PC-9 (cell line): ENCODE measurements around the gene SPOCK2. TPM values are rescaled to one million over a fixed set of nuclear protein-coding genes. Genes with fewer than 3 reads are reported as not detected.
A peak's percentile ranks its signal among the peaks of the same experiment; 100 is the strongest.

Experiments
- BruUV-seq: library from RNA; stranded (reverse); fragments of 400-500 nt; replicated peaks from 2 replicates; lab custom pipeline; 2021; lab: Mats Ljungman, UMichigan
- CTCF ChIA-PET: fragments of 300-600 bp; sonication (Branson Sonifier 250); formaldehyde crosslinking; loops from one replicate; lab custom pipeline; 2022; ENCODE audit warnings: antibody characterized with exemption; lab: Charles Lee
- POLR2A ChIA-PET: fragments of 300-600 bp; sonication (Branson Sonifier 250); formaldehyde crosslinking; loops from one replicate; lab custom pipeline; 2022; ENCODE audit warnings: antibody characterized with exemption; ENCODE audit not compliant: unreplicated experiment; lab: Charles Lee
- DNase-seq, 2 experiments: peaks; one replicate each; pipeline versions ENCODE4 v3.0.0 to v3.0.0-alpha.2; 2015 to 2022; ENCODE audit warnings: mixed read lengths in 1 of 2
- H2AFZ ChIP-seq: fragments of 200-600 bp; sonication (generic); 2 replicates; pipeline ENCODE4 v1.8.1; 2017; ENCODE audit warnings: antibody characterized with exemption
- H3F3A ChIP-seq: fragments of 200-600 bp; sonication (generic); 2 replicates; pipeline ENCODE4 v1.8.1; 2017; ENCODE audit warnings: antibody characterized with exemption, mild to moderate bottlenecking, low read depth; ENCODE audit not compliant: insufficient read depth
- H3K27ac ChIP-seq: fragments of 200-600 bp; sonication (generic); 2 replicates; pipeline ENCODE4 v1.6.1; 2016; ENCODE audit warnings: mixed run types
- H3K27me3 ChIP-seq: fragments of 200-600 bp; sonication (generic); 2 replicates; pipeline ENCODE4 v1.6.1; 2016; ENCODE audit warnings: low read depth, mixed run types; ENCODE audit not compliant: insufficient read depth
- H3K36me3 ChIP-seq: fragments of 200-600 bp; sonication (generic); 2 replicates; pipeline ENCODE4 v1.6.1; 2016; ENCODE audit warnings: low read depth, mixed run types
- H3K4me1 ChIP-seq: fragments of 200-600 bp; sonication (generic); replicated peaks from 2 replicates; pipeline ENCODE4 v1.6.1; 2016; ENCODE audit warnings: mixed run types; ENCODE audit not compliant: insufficient read depth
- H3K4me2 ChIP-seq: fragments of 200-600 bp; sonication (generic); 2 replicates; pipeline ENCODE4 v1.6.1; 2017; ENCODE audit warnings: mixed run types
- H3K4me3 ChIP-seq: fragments of 200-600 bp; sonication (generic); 2 replicates; pipeline ENCODE4 v1.6.1; 2016; ENCODE audit warnings: mixed run types
- H3K79me2 ChIP-seq: fragments of 200-600 bp; sonication (generic); 2 replicates; pipeline ENCODE4 v1.6.1; 2017; ENCODE audit warnings: low read depth, mixed run types
- H3K9me2 ChIP-seq: fragments of 200-600 bp; sonication (generic); 2 replicates; pipeline ENCODE4 v1.8.1; 2017; ENCODE audit warnings: mild to moderate bottlenecking; ENCODE audit not compliant: insufficient read depth
- H3K9me3 ChIP-seq: fragments of 200-600 bp; sonication (generic); 2 replicates; pipeline ENCODE4 v1.8.1; 2016; ENCODE audit warnings: low read depth; ENCODE audit not compliant: insufficient read depth
- H4K20me1 ChIP-seq: fragments of 200-600 bp; sonication (generic); 2 replicates; pipeline ENCODE4 v1.8.1; 2017; ENCODE audit not compliant: insufficient read depth
- EZH2 ChIP-seq: fragments of 200-600 bp; sonication (generic); IDR thresholded peaks from 2 replicates; pipeline ENCODE4 v1.8.0; 2017; ENCODE audit warnings: antibody characterized with exemption, low read depth
- intact Hi-C: fragments of 100-400 bp; cut with micrococcal nuclease; formaldehyde crosslinking; loops from one replicate; pipeline ENCODE4 v1.10.0; 2022; ENCODE audit not compliant: unreplicated experiment
- total RNA-seq: library from RNA; stranded (reverse); gene quantifications from 2 replicates; pipeline ENCODE4 v1.2.3, GENCODE V29; 2021
- TF ChIP-seq, protein P1 (sequence below): fragments of 200-600 bp; sonication (generic); conservative IDR thresholded peaks from 2 replicates; pipeline ENCODE4 v1.6.1; 2017; ENCODE audit warnings: mixed run types, antibody characterized with exemption, mild to moderate bottlenecking, moderate library complexity

The SPOCK2 gene
- total RNA-seq, 1 experiment from 2014 or later: 5.3 TPM

GRCh38 chr10:72069751-72070526 is 18.4 kb downstream of the SPOCK2 start:
- Histone ChIP-seq H3K4me1 (peaks cover 8% of the 10 kb centered on the region; the same call in 1 of the 2 replicates), H3K9me3 (no peaks in the 10 kb centered on the region), H3K27me3 (no peaks in the 10 kb centered on the region), H3K9me2 (no peaks in the 10 kb centered on the region), H4K20me1 (no peaks in the 10 kb centered on the region), H3K27ac (no peak overlapping the region), H3K4me3 (no peak overlapping the region), H2AFZ (no peak overlapping the region), H3K79me2 (no peaks in the 10 kb centered on the region), H3F3A (no peaks in the 10 kb centered on the region; the same call in 1 of the 2 replicates), H3K36me3 (no peaks in the 10 kb centered on the region), H3K4me2 (no peak overlapping the region)
- DNase-seq: no peak
- intact Hi-C loops: no loop called here
- BruUV-seq: no TSS peak
- ChIA-PET POLR2A (no interaction called here), CTCF (interaction anchor here (1.1 kb wide), 1 partner anchor 21 kb away, joined by 5 read pairs; no protein-coding TSS in a partner anchor)
- TF ChIP-seq, protein P1, sequence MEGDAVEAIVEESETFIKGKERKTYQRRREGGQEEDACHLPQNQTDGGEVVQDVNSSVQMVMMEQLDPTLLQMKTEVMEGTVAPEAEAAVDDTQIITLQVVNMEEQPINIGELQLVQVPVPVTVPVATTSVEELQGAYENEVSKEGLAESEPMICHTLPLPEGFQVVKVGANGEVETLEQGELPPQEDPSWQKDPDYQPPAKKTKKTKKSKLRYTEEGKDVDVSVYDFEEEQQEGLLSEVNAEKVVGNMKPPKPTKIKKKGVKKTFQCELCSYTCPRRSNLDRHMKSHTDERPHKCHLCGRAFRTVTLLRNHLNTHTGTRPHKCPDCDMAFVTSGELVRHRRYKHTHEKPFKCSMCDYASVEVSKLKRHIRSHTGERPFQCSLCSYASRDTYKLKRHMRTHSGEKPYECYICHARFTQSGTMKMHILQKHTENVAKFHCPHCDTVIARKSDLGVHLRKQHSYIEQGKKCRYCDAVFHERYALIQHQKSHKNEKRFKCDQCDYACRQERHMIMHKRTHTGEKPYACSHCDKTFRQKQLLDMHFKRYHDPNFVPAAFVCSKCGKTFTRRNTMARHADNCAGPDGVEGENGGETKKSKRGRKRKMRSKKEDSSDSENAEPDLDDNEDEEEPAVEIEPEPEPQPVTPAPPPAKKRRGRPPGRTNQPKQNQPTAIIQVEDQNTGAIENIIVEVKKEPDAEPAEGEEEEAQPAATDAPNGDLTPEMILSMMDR: peak; percentile 33; the same call in 1 of the 2 replicates
- TF ChIP-seq EZH2: no peak

DNA sequence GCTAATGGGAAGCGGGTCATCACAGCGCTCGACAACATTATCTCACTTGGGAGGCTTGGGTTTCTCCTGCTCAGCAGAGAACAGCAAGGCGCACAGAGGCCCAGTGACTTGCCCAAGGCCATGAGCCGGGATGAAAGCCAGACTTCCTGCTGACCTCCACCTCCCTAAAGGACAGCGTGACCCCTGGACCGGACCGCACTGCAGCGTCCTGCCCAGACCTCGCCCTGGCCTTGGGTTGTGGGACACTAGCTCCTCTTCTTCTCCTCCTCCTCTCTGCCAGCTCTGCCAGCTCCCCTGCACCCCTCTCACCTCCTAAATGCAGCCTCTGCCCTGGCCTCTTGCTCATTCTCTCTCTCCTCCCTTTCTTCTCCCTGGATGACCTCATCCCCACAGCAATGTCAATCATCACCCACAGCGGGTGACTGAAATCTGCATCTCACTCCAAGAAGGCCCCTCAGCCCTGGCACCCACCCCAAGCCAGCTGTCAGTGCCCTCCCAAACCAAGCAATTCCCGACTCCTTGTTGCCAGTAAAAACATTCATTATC is 19.4 kb downstream of the SPOCK2 start:
- H3K4me3 ChIP-seq: no peak overlapping the region
- no peaks in the 10 kb centered on the region; the same call in 1 of the 2 replicates for H3F3A ChIP-seq
- BruUV-seq: no TSS peak
- no peaks in the 10 kb centered on the region for H3K9me3 ChIP-seq
- no peak overlapping the region for H3K27ac ChIP-seq
- no peaks in the 10 kb centered on the region for H3K27me3 ChIP-seq
- H3K4me2 ChIP-seq: no peak overlapping the region
- ChIA-PET POLR2A (no interaction called here), CTCF (interaction anchor here (0.7 kb wide), 1 partner anchor 20 kb away, joined by 4 read pairs; no protein-coding TSS in a partner anchor)
- intact Hi-C loops: no loop called here
- no peaks in the 10 kb centered on the region for H3K79me2 ChIP-seq
- no peak for TF ChIP-seq EZH2
- TF ChIP-seq, protein P1: no peak
- H3K9me2 ChIP-seq: no peaks in the 10 kb centered on the region
- H3K4me1 ChIP-seq: peaks cover 11% of the 10 kb centered on the region
- no peaks in the 10 kb centered on the region for H3K36me3 ChIP-seq
- peak in 1 of 2 experiments; percentile 21 for DNase-seq
- no peak overlapping the region for H2AFZ ChIP-seq
- H4K20me1 ChIP-seq: no peaks in the 10 kb centered on the region

- H3K9me3 ChIP-seq: no peaks in the 10 kb centered on the region
- TF ChIP-seq, protein P1: no peak
- no peak for TF ChIP-seq EZH2
- DNase-seq: no peak
- H2AFZ ChIP-seq: no peak overlapping the region
- no peaks in the 10 kb centered on the region for H3K79me2 ChIP-seq
- H3K4me3 ChIP-seq: no peak overlapping the region
- no peak overlapping the region for H3K27ac ChIP-seq
- intact Hi-C loops: no loop called here
- POLR2A ChIA-PET: no interaction called here
- CTCF ChIA-PET: interaction anchor here (0.7 kb wide), 1 partner anchor 19 kb away, joined by 4 read pairs; no protein-coding TSS in a partner anchor
- no peak overlapping the region for H3K4me2 ChIP-seq
- BruUV-seq: no TSS peak
- no peaks in the 10 kb centered on the region; the same call in 1 of the 2 replicates for H3F3A ChIP-seq
- H4K20me1 ChIP-seq: no peaks in the 10 kb centered on the region
- no peaks in the 10 kb centered on the region for H3K36me3 ChIP-seq
- no peaks in the 10 kb centered on the region for H3K9me2 ChIP-seq
- H3K4me1 ChIP-seq: peaks cover 18% of the 10 kb centered on the region
- H3K27me3 ChIP-seq: no peaks in the 10 kb centered on the region
These were observed 20.1 kb downstream of the SPOCK2 start for GRCh38 chr10:72068126-72068765.
